B cell (primary cell): ENCODE data around the gene RAP1A. TPM values are rescaled to one million over a fixed set of nuclear protein-coding genes. Genes with fewer than 3 reads are reported as not detected.

Experiments
- ATAC-seq: fragments of 200-7000 bp; cut with Tn5 transposase; one replicate; pipeline ENCODE4 v1.10.0; 2021; ENCODE audit warnings: low read depth, mild to moderate bottlenecking, moderate number of reproducible peaks, moderate library complexity
- CTCF ChIA-PET: fragments of 350-600 bp; sonication (Branson Sonifier 250); formaldehyde crosslinking; loops from one replicate; lab custom pipeline; 2021; ENCODE audit warnings: antibody characterized with exemption, inconsistent platforms; lab: Charles Lee
- POLR2A ChIA-PET: fragments of 350-600 bp; sonication (Branson Sonifier 250); formaldehyde crosslinking; loops from one replicate; lab custom pipeline; 2021; ENCODE audit warnings: antibody characterized with exemption; lab: Charles Lee
- DNase-seq: peaks from one replicate; pipeline ENCODE4 v3.0.0; 2013
- H2AFZ ChIP-seq: 2 replicates; pipeline ENCODE4 v1.6.1; 2012; ENCODE audit warnings: mild to moderate bottlenecking, low read depth, low read length; ENCODE audit not compliant: insufficient read depth, poor library complexity, severe bottlenecking
- H3K27ac ChIP-seq, 2 donors: 1 replicate in 1 of 2; 2 replicates in 1 of 2; pipeline ENCODE4 v1.5.1; 2012 to 2013; ENCODE audit warnings: low read length in 2 of 2, mild to moderate bottlenecking in 2 of 2, moderate library complexity in 1 of 2
- H3K27me3 ChIP-seq, 4 experiments: fragments of 200-600 bp in 1 of 4; sonication (generic) in 1 of 4; replicated peaks in 1 of 4; 1 replicate in 2 of 4; 2 replicates in 2 of 4; pipeline versions ENCODE4 v1.6.1 to v1.7.0; 2013 to 2016; ENCODE audit warnings: low read length in 3 of 4, mild to moderate bottlenecking in 2 of 4, mixed read lengths in 1 of 4, moderate library complexity in 1 of 4; ENCODE audit not compliant: insufficient read depth in 4 of 4, control insufficient read depth in 3 of 4; ENCODE audit errors: control extremely low read depth in 1 of 4
- H3K36me3 ChIP-seq, 2 experiments: replicated peaks in 1 of 2; 1 replicate in 1 of 2; 2 replicates in 1 of 2; pipeline versions ENCODE4 v1.6.1 to v1.7.1; 2013; ENCODE audit warnings: low read length in 1 of 2; ENCODE audit not compliant: insufficient read depth in 2 of 2, control insufficient read depth in 1 of 2; ENCODE audit errors: control extremely low read depth in 1 of 2, extremely low read depth in 1 of 2
- H3K4me1 ChIP-seq, 2 donors: fragments of 200-600 bp in 1 of 2; sonication (generic) in 1 of 2; 1 replicate in 1 of 2; 2 replicates in 1 of 2; pipeline versions ENCODE4 v1.5.1 to v1.6.1; 2013 to 2017; ENCODE audit warnings: low read length in 2 of 2; ENCODE audit not compliant: control insufficient read depth in 2 of 2, insufficient read depth in 2 of 2
- H3K4me2 ChIP-seq: replicated peaks from 2 replicates; pipeline ENCODE3; 2012; ENCODE audit warnings: mild to moderate bottlenecking, low read depth, low read length; ENCODE audit not compliant: poor library complexity, severe bottlenecking
- H3K4me3 ChIP-seq, 5 experiments: fragments of 200-600 bp in 1 of 5; sonication (generic) in 1 of 5; 1 replicate in 3 of 5; 2 replicates in 2 of 5; pipeline versions ENCODE4 v1.5.1 to v1.7.0; 2011 to 2016; ENCODE audit warnings: low read length in 4 of 5, mild to moderate bottlenecking in 4 of 5, low read depth in 2 of 5, control low read depth in 1 of 5, moderate library complexity in 1 of 5; ENCODE audit not compliant: insufficient read depth in 1 of 5; ENCODE audit errors: control extremely low read depth in 1 of 5, extremely low read depth in 1 of 5
- H3K79me2 ChIP-seq: fragments of 200-600 bp; sonication (generic); one replicate; pipeline ENCODE4 v1.6.0; 2016; ENCODE audit warnings: low read length; ENCODE audit not compliant: control insufficient read depth, insufficient read depth
- H3K9ac ChIP-seq: fragments of 200-600 bp; sonication (generic); 2 replicates; pipeline ENCODE4 v1.6.1; 2017; ENCODE audit warnings: mild to moderate bottlenecking, low read length, moderate library complexity
- H3K9me3 ChIP-seq, 3 donors: one replicate each; pipeline versions ENCODE4 v1.6.1 to v1.7.1; 2013; ENCODE audit warnings: low read length in 2 of 3; ENCODE audit not compliant: control insufficient read depth in 2 of 3, insufficient read depth in 1 of 3; ENCODE audit errors: control extremely low read depth in 1 of 3
- H4K20me1 ChIP-seq: 2 replicates; pipeline ENCODE4 v1.6.0; 2012; ENCODE audit warnings: mild to moderate bottlenecking, low read length; ENCODE audit not compliant: insufficient read depth, control insufficient read depth, poor library complexity, severe bottlenecking
- H3K27ac Mint-ChIP-seq: one replicate; pipeline ENCODE4 v1.8.0; 2021; ENCODE audit warnings: mixed read lengths
- H3K27me3 Mint-ChIP-seq: one replicate; pipeline ENCODE4 v1.8.0; 2021; ENCODE audit warnings: mixed read lengths
- H3K4me1 Mint-ChIP-seq: one replicate; pipeline ENCODE4 v1.8.0; 2021; ENCODE audit warnings: mixed read lengths
- H3K4me3 Mint-ChIP-seq: one replicate; pipeline ENCODE4 v1.8.0; 2021; ENCODE audit warnings: mixed read lengths
- H3K9me3 Mint-ChIP-seq: one replicate; pipeline ENCODE4 v1.8.0; 2022; ENCODE audit warnings: mixed read lengths; ENCODE audit not compliant: insufficient read depth
- EZH2 ChIP-seq: IDR thresholded peaks from 2 replicates; pipeline ENCODE4 v1.6.1; 2012; ENCODE audit warnings: borderline replicate concordance, low read depth, mild to moderate bottlenecking, moderate library complexity, low read length; ENCODE audit not compliant: insufficient read depth, poor library complexity, severe bottlenecking
- WGBS: methylation state at CpG from one replicate; pipeline ENCODE4 v1.1.5; 2013; ENCODE audit warnings: missing lambda C conversion rate; ENCODE audit not compliant: insufficient coverage; 5-methylcytosine and 5-hydroxymethylcytosine counted together
- intact Hi-C: fragments of 100-400 bp; cut with micrococcal nuclease; formaldehyde crosslinking; loops from one replicate; pipeline ENCODE4 v1.10.0; 2022
- polyA plus RNA-seq: library from polyadenylated mRNA; depleted of rRNA; stranded (reverse); fragments of >200 nt; gene quantifications from 2 replicates; pipeline ENCODE4 v1.2.3, GENCODE V29; 2012
- total RNA-seq, 2 donors: library from RNA; stranded (reverse); fragments of 120-200 nt in 1 of 2; gene quantifications; 1 replicate in 1 of 2; 2 replicates in 1 of 2; pipeline versions ENCODE4 v1.2.3 to v1.2.4, GENCODE V29; 2013 to 2022
- TF ChIP-seq, protein P1 (sequence below): fragments of 200-600 bp; IDR thresholded peaks from one replicate; pipeline ENCODE4 v1.8.0; 2022; ENCODE audit warnings: antibody characterized with exemption, mild to moderate bottlenecking

The RAP1A gene
- total and polyA plus RNA-seq, 2 donors (not counting 1 experiment from before 2014, with no cell fraction given): 32.6 to 75.3 TPM

- H3K4me1 Mint-ChIP-seq: peaks cover 21% of the 10 kb centered on the region
- Histone ChIP-seq H3K4me3 (no peak overlapping the region), H3K9ac (no peak overlapping the region), H3K4me2 (no peak overlapping the region), H3K4me1 (peaks cover 12 to 19% of the 10 kb centered on the region in 2 donors), H3K27me3 (no peaks in the 10 kb centered on the region), H3K9me3 (no peaks in the 10 kb centered on the region), H3K27ac (no peak overlapping the region), H3K79me2 (no peaks in the 10 kb centered on the region), H4K20me1 (no peaks in the 10 kb centered on the region), H2AFZ (no peak overlapping the region), H3K36me3 (no peaks in the 10 kb centered on the region)
- H3K4me3 Mint-ChIP-seq: no peak overlapping the region
- TF ChIP-seq EZH2: no peak
- TF ChIP-seq, protein P1, sequence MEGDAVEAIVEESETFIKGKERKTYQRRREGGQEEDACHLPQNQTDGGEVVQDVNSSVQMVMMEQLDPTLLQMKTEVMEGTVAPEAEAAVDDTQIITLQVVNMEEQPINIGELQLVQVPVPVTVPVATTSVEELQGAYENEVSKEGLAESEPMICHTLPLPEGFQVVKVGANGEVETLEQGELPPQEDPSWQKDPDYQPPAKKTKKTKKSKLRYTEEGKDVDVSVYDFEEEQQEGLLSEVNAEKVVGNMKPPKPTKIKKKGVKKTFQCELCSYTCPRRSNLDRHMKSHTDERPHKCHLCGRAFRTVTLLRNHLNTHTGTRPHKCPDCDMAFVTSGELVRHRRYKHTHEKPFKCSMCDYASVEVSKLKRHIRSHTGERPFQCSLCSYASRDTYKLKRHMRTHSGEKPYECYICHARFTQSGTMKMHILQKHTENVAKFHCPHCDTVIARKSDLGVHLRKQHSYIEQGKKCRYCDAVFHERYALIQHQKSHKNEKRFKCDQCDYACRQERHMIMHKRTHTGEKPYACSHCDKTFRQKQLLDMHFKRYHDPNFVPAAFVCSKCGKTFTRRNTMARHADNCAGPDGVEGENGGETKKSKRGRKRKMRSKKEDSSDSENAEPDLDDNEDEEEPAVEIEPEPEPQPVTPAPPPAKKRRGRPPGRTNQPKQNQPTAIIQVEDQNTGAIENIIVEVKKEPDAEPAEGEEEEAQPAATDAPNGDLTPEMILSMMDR: no peak
- H3K27ac Mint-ChIP-seq: no peak overlapping the region
- ATAC-seq: no peak
- intact Hi-C loops: no loop called here
- DNase-seq: no peak
- 93% methylated on average over 5 of the region's 5 CpGs for WGBS
- no peaks in the 10 kb centered on the region for H3K27me3 Mint-ChIP-seq
- no peaks in the 10 kb centered on the region for H3K9me3 Mint-ChIP-seq
- POLR2A ChIA-PET: no interaction called here
- CTCF ChIA-PET: interaction anchor here (1.2 to 2.1 kb wide), 3 partner anchors 10 to 42 kb away, joined by 4 to 10 read pairs (median 7); no protein-coding TSS in a partner anchor
Observed at GRCh38 chr1:111725192-111725591, 105.6 kb downstream of the RAP1A start.

DNA sequence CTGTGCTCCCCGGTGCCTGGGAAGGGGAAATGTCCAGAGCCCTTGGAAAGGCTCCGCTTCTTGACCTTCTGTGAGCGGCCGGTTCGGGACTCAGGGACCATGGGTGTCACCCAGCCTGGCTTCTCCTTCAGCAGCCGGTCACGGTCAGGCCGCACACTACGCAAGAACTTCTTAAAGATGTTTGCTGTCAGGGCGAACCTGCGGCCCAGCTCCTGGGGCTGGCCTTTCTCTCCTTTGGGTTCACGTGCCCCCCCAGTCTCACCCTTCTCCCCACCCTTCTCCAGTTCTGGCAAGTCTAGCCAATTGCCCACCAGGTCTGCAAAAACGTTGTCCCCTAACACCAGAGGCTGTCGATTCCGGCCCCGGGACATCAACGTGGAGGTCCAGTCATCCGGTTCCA lies 107.5 kb downstream of the RAP1A start:
- Histone ChIP-seq H4K20me1 (no peaks in the 10 kb centered on the region), H3K4me2 (no peak overlapping the region), H3K9me3 (no peaks in the 10 kb centered on the region), H3K79me2 (no peaks in the 10 kb centered on the region), H3K9ac (no peak overlapping the region), H3K4me3 (no peak overlapping the region), H3K27me3 (no peaks in the 10 kb centered on the region), H2AFZ (no peak overlapping the region), H3K36me3 (no peaks in the 10 kb centered on the region), H3K4me1 (peaks cover 12 to 19% of the 10 kb centered on the region in 2 donors), H3K27ac (no peak overlapping the region)
- H3K9me3 Mint-ChIP-seq: no peaks in the 10 kb centered on the region
- intact Hi-C loops: no loop called here
- no peak overlapping the region for H3K27ac Mint-ChIP-seq
- DNase-seq: no peak
- peaks cover 21% of the 10 kb centered on the region for H3K4me1 Mint-ChIP-seq
- no peaks in the 10 kb centered on the region for H3K27me3 Mint-ChIP-seq
- POLR2A ChIA-PET: no interaction called here
- no peak for TF ChIP-seq EZH2
- TF ChIP-seq, protein P1: no peak
- no peak overlapping the region for H3K4me3 Mint-ChIP-seq
- CTCF ChIA-PET: interaction anchor here (1.9 to 2.1 kb wide), 2 partner anchors 40 to 42 kb away, joined by 7 read pairs; no protein-coding TSS in a partner anchor
- 90% methylated on average over 13 of the region's 18 CpGs for WGBS
- no peak for ATAC-seq
